HepG2 (cell line): Measurements from ENCODE around the gene ZNF626. TPM values are rescaled to one million over a fixed set of nuclear protein-coding genes. Genes with fewer than 3 reads are reported as not detected.

ENCODE experiments used
- ATAC-seq: fragments of 200-7000 bp; cut with Tn5 transposase; 3 replicates; pipeline ENCODE4 v1.9.1; 2020; ENCODE audit warnings: mild to moderate bottlenecking, moderate library complexity
- BruUV-seq: library from RNA; stranded (reverse); fragments of 400-500 nt; replicated peaks from 2 replicates; lab custom pipeline; 2021; lab: Mats Ljungman, UMichigan
- CTCF ChIA-PET: fragments of 300-600 bp; formaldehyde crosslinking; extraction: SDS; loops from one replicate; lab custom pipeline; 2021; ENCODE audit warnings: low total read pairs, inconsistent platforms, low intra/inter-chr PET ratio; lab: Yijun Ruan, JAX
- POLR2A ChIA-PET: fragments of 350-600 bp; sonication (Branson Sonifier 250); formaldehyde crosslinking; loops from one replicate; lab custom pipeline; 2020; ENCODE audit warnings: antibody characterized with exemption, inconsistent platforms; lab: Yijun Ruan, JAX
- DNase-seq: peaks from one replicate; pipeline ENCODE4 v3.0.0-alpha.2; 2015; ENCODE audit warnings: low spot score
- FAIRE-seq: peaks from 3 replicates; lab custom pipeline; 2011; peaks lifted over from hg19 to GRCh38; lab: Jason Lieb, UNC
- H2AFZ ChIP-seq: one replicate; pipeline ENCODE4 v1.6.1; 2011; ENCODE audit warnings: low read length, inconsistent platforms
- H3K27ac ChIP-seq: fragments of 300-600 bp; 3 replicates; pipeline ENCODE4 v1.8.0; 2011; ENCODE audit warnings: mixed run types, mild to moderate bottlenecking, mixed read lengths, low read length, inconsistent platforms; ENCODE audit not compliant: insufficient read depth; ENCODE audit errors: extremely low read length
- H3K27me3 ChIP-seq, 2 experiments: fragments of 200-600 bp in 1 of 2; 2 replicates in 1 of 2; 3 replicates in 1 of 2; pipeline versions ENCODE4 v1.6.0 to v1.8.0; 2011; ENCODE audit warnings: low read length in 2 of 2, mild to moderate bottlenecking in 2 of 2, moderate library complexity in 2 of 2, inconsistent platforms in 1 of 2; ENCODE audit not compliant: insufficient read depth in 2 of 2, control insufficient read depth in 1 of 2
- H3K36me3 ChIP-seq, 2 experiments: fragments of 200-600 bp in 1 of 2; replicated peaks in 1 of 2; 2 replicates in 1 of 2; 3 replicates in 1 of 2; pipeline versions ENCODE4 v1.5.1 to v1.8.0; 2011; ENCODE audit warnings: low read length in 2 of 2, inconsistent platforms in 1 of 2; ENCODE audit not compliant: insufficient read depth in 2 of 2, control insufficient read depth in 1 of 2
- H3K4me1 ChIP-seq: 2 replicates; pipeline ENCODE4 v1.5.1; 2012; ENCODE audit warnings: low read length, inconsistent platforms; ENCODE audit not compliant: insufficient read depth
- H3K4me2 ChIP-seq: 2 replicates; pipeline ENCODE4 v1.6.0; 2011; ENCODE audit warnings: low read depth, low read length, inconsistent platforms
- H3K4me3 ChIP-seq, 3 experiments: fragments of 200-600 bp in 1 of 3; sonication (generic), shearing (Covaris generic) in 1 of 3; replicated peaks in 1 of 3; 2 replicates each; pipeline ENCODE4 v1.5.1; 2011 to 2016; ENCODE audit warnings: low read length in 3 of 3, inconsistent platforms in 2 of 3, low read depth in 2 of 3, mild to moderate bottlenecking in 2 of 3, control low read depth in 1 of 3, mixed read lengths in 1 of 3; ENCODE audit not compliant: insufficient read depth in 1 of 3
- H3K79me2 ChIP-seq: one replicate; pipeline ENCODE4 v1.6.1; 2011; ENCODE audit warnings: low read length, inconsistent platforms; ENCODE audit not compliant: insufficient read depth
- H3K9ac ChIP-seq: 2 replicates; pipeline ENCODE4 v1.6.0; 2011; ENCODE audit warnings: mild to moderate bottlenecking, low read depth, low read length, inconsistent platforms; ENCODE audit not compliant: insufficient read depth
- H3K9me3 ChIP-seq: 2 replicates; pipeline ENCODE4 v1.5.1; 2012; ENCODE audit warnings: mild to moderate bottlenecking, low read length
- H4K20me1 ChIP-seq: 2 replicates; pipeline ENCODE4 v1.6.0; 2011; ENCODE audit warnings: inconsistent platforms, mild to moderate bottlenecking, low read length, moderate library complexity; ENCODE audit not compliant: insufficient read depth
- DBP ChIP-seq: sonication (generic); formaldehyde crosslinking; IDR thresholded peaks from 2 replicates; pipeline ENCODE4 v1.4.0; 2020; ENCODE audit warnings: missing genetic modification reagents; ENCODE audit errors: not compliant biosample characterization
- FOSL2 ChIP-seq: sonication (generic); formaldehyde crosslinking; IDR thresholded peaks from 2 replicates; pipeline ENCODE4 v1.4.0; 2020; ENCODE audit warnings: missing genetic modification reagents
- GTF2F1 ChIP-seq: fragments of 150-350 bp; IDR thresholded peaks from 2 replicates; pipeline ENCODE4 v1.6.1; 2014; ENCODE audit warnings: low read length
- NCOA5 ChIP-seq: sonication (generic); formaldehyde crosslinking; IDR thresholded peaks from 2 replicates; pipeline ENCODE4 v1.4.0; 2020; ENCODE audit warnings: missing genetic modification reagents
- ZNF547 ChIP-seq: sonication (generic); formaldehyde crosslinking; IDR thresholded peaks from 2 replicates; pipeline ENCODE4 v1.5.1; 2020; ENCODE audit warnings: mild to moderate bottlenecking, missing genetic modification reagents
- ZNF879 ChIP-seq: sonication (generic); formaldehyde crosslinking; IDR thresholded peaks from 2 replicates; pipeline ENCODE4 v1.8.1; 2023; ENCODE audit warnings: missing genetic modification reagents
- WGBS: methylation state at CpG from one replicate; pipeline ENCODE4 v1.1.6; 2017; ENCODE audit warnings: low lambda C conversion rate; 5-methylcytosine and 5-hydroxymethylcytosine counted together
- in situ Hi-C: cut with HindIII; loops from 2 replicates; pipeline ENCODE4 v1.10.0; 2017; ENCODE audit warnings: low pct_unique_long_range_greater_than_20kb; ENCODE audit not compliant: extremely low pct_ligation_motif_present
- intact Hi-C: fragments of 100-400 bp; cut with micrococcal nuclease; formaldehyde crosslinking; loops from one replicate; pipeline ENCODE4 v1.10.0; 2022; ENCODE audit not compliant: unreplicated experiment
- polyA plus RNA-seq, 8 experiments: library from polyadenylated mRNA; depleted of rRNA in 3 of 8; stranded (reverse) in 7 of 8; unstranded in 1 of 8; fragments of >200 nt; fragmentation: Illumina TruSeq in 4 of 8; extraction: Trizol in 4 of 8; gene quantifications; 2 replicates each; pipeline versions ENCODE4 v1.2.1 to v1.2.3, GENCODE V29; 2011 to 2016; ENCODE audit warnings: low read depth in 4 of 8, missing spikeins in 1 of 8, mixed read lengths in 1 of 8; ENCODE audit not compliant: insufficient read depth in 1 of 8
- total RNA-seq, 5 experiments: library from RNA; depleted of rRNA; stranded (reverse); fragments of >200 nt; fragmentation: Illumina TruSeq; extraction: Trizol; gene quantifications; 2 replicates each; pipeline ENCODE4 v1.2.3, GENCODE V29; 2016; ENCODE audit warnings: low read depth in 1 of 5
- TF ChIP-seq, protein P1 (sequence below): sonication (generic); formaldehyde crosslinking; IDR thresholded peaks from 2 replicates; pipeline ENCODE4 v1.4.0; 2020; ENCODE audit warnings: low read depth, missing genetic modification reagents

The ZNF626 gene
- total and polyA plus RNA-seq, 2 of the 13 experiments (the other 11 are each of a cell fraction or from before 2014, with no cell fraction given), result 3.5 to 4.1 TPM

DNA sequence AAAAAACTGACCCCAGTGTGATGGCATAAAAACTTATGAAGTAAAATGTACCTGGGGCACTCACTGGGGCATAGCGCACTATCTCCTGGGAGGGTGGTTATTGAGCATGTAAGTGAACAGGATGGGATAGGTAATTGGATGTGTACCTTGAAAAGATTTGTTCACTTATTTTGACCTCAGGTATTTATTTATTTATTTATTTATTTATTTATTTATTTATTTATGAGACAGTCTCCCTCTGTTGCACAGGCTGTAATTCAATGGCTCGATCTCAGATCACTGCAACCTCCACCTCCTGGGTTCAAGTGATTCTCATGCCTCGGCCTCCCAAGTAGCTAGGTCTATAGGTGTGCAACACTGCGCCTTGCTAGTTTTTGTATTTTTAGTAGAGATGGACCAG, 5.9 kb upstream of the ZNF626 start:
- no TSS peak for BruUV-seq
- in situ Hi-C loops (no loop called here), intact Hi-C loops (no loop called here)
- Histone ChIP-seq H3K9ac (no peak overlapping the region), H3K4me2 (no peak overlapping the region), H3K4me1 (peaks cover 32% of the 10 kb centered on the region), H4K20me1 (no peaks in the 10 kb centered on the region), H3K27ac (no peak overlapping the region), H3K27me3 (no peaks in the 10 kb centered on the region), H3K79me2 (no peaks in the 10 kb centered on the region), H3K36me3 (no peaks in the 10 kb centered on the region), H3K9me3 (peaks cover 37% of the 10 kb centered on the region), H2AFZ (no peak overlapping the region), H3K4me3 (no peak overlapping the region)
- TF ChIP-seq, protein P1, sequence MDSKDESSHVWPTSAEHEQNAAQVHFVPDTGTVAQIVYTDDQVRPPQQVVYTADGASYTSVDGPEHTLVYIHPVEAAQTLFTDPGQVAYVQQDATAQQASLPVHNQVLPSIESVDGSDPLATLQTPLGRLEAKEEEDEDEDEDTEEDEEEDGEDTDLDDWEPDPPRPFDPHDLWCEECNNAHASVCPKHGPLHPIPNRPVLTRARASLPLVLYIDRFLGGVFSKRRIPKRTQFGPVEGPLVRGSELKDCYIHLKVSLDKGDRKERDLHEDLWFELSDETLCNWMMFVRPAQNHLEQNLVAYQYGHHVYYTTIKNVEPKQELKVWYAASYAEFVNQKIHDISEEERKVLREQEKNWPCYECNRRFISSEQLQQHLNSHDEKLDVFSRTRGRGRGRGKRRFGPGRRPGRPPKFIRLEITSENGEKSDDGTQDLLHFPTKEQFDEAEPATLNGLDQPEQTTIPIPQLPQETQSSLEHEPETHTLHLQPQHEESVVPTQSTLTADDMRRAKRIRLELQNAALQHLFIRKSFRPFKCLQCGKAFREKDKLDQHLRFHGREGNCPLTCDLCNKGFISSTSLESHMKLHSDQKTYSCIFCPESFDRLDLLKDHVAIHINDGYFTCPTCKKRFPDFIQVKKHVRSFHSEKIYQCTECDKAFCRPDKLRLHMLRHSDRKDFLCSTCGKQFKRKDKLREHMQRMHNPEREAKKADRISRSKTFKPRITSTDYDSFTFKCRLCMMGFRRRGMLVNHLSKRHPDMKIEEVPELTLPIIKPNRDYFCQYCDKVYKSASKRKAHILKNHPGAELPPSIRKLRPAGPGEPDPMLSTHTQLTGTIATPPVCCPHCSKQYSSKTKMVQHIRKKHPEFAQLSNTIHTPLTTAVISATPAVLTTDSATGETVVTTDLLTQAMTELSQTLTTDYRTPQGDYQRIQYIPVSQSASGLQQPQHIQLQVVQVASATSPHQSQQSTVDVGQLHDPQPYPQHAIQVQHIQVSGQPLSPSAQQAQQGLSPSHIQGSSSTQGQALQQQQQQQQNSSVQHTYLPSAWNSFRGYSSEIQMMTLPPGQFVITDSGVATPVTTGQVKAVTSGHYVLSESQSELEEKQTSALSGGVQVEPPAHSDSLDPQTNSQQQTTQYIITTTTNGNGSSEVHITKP (CRISPR knock-in tag), result no peak
- TF ChIP-seq ZNF547 (CRISPR knock-in tag) (no peak), DBP (CRISPR knock-in tag) (no peak), FOSL2 (no peak), NCOA5 (CRISPR knock-in tag) (no peak), ZNF879 (no peak), GTF2F1 (no peak)
- DNase-seq (no peak), ATAC-seq (no peak), FAIRE-seq (no peak)
- ChIA-PET CTCF (no interaction called here), POLR2A (no interaction called here)
- WGBS, result 67% methylated on average over 4 of the region's 4 CpGs
